ENCODE measurements around the gene NCR2.

- TF ChIP-seq CTCF (IDR thresholded peaks at IDR 0.05) = no peak
- TF ChIP-seq EP300 (IDR thresholded peaks at IDR 0.05) = no peak
- TF ChIP-seq POLR2A (IDR thresholded peaks at IDR 0.05) = no peak
- TF ChIP-seq POLR2AphosphoS5 (IDR thresholded peaks at IDR 0.05) = no peak
These were observed 8.3 kb downstream of the NCR2 start for GRCh38 chr6:41343641-41344187.

Measured in stomach (tissue), 4 donors.